Measurements from ENCODE around the gene MCF2L.
"Not testable (repeated sequence)": the region's sequence is repeated elsewhere in the genome, so short reads cannot be mapped to it uniquely, and the experiment has no call there.

The MCF2L gene

GRCh38 chr13:113106711-113107351 is 137.8 kb downstream of the MCF2L start:
- no peak for DNase-seq (ENCODE audit: low read depth in 1 of 2, low spot score in 1 of 2)

- not testable (repeated sequence) for DNase-seq (ENCODE audit: low read depth in 1 of 2, low spot score in 1 of 2)
These were observed 139.5 kb downstream of the MCF2L start for GRCh38 chr13:113108521-113108920.

GRCh38 chr13:113109151-113110047 is 140.4 kb downstream of the MCF2L start:
- no peak for DNase-seq (ENCODE audit: low read depth in 1 of 2, low spot score in 1 of 2)

- DNase-seq (ENCODE audit: low read depth in 1 of 2, low spot score in 1 of 2) = no peak
These were observed 141.2 kb downstream of the MCF2L start for GRCh38 chr13:113110048-113110851.

GRCh38 chr13:113110852-113111315 is 141.9 kb downstream of the MCF2L start:
- DNase-seq (ENCODE audit: low read depth in 1 of 2, low spot score in 1 of 2) = no peak

GRCh38 chr13:113111821-113112220 is 142.8 kb downstream of the MCF2L start:
- DNase-seq (ENCODE audit: low read depth in 1 of 2, low spot score in 1 of 2) = not testable (repeated sequence)

GRCh38 chr13:113112475-113112874 is 143.5 kb downstream of the MCF2L start:
- not testable (repeated sequence) for DNase-seq (ENCODE audit: low read depth in 1 of 2, low spot score in 1 of 2)

GRCh38 chr13:113112893-113113845 is 144.2 kb downstream of the MCF2L start:
- DNase-seq (ENCODE audit: low read depth in 1 of 2, low spot score in 1 of 2) = no peak

GRCh38 chr13:113113846-113114271 is 144.8 kb downstream of the MCF2L start:
- DNase-seq (ENCODE audit: low read depth in 1 of 2, low spot score in 1 of 2) = no peak

- DNase-seq (ENCODE audit: low read depth in 1 of 2, low spot score in 1 of 2) = no peak
These were observed 145.7 kb downstream of the MCF2L start for GRCh38 chr13:113114511-113115362.

- no peak for DNase-seq (ENCODE audit: low read depth in 1 of 2, low spot score in 1 of 2)
These were observed 146.6 kb downstream of the MCF2L start for GRCh38 chr13:113115363-113116205.

GRCh38 chr13:113116206-113116800 is 147.3 kb downstream of the MCF2L start:
- no peak for DNase-seq (ENCODE audit: low read depth in 1 of 2, low spot score in 1 of 2)

- DNase-seq (ENCODE audit: low read depth in 1 of 2, low spot score in 1 of 2) = no peak
These were observed 147.9 kb downstream of the MCF2L start for GRCh38 chr13:113116871-113117271.

GRCh38 chr13:113117335-113117872 is 148.4 kb downstream of the MCF2L start:
- DNase-seq (ENCODE audit: low read depth in 1 of 2, low spot score in 1 of 2) = no peak

- DNase-seq (ENCODE audit: low read depth in 1 of 2, low spot score in 1 of 2) = no peak
These were observed 148.9 kb downstream of the MCF2L start for GRCh38 chr13:113117911-113118260.

GRCh38 chr13:113118261-113119021 is 149.4 kb downstream of the MCF2L start:
- DNase-seq (ENCODE audit: low read depth in 1 of 2, low spot score in 1 of 2) = no peak

- DNase-seq (ENCODE audit: low read depth in 1 of 2, low spot score in 1 of 2) = no peak
These were observed 150.3 kb downstream of the MCF2L start for GRCh38 chr13:113119166-113119821.
